K562 (cell line): ENCODE results near the gene DAP. TPM values are rescaled to one million over a fixed set of nuclear protein-coding genes. Genes with fewer than 3 reads are reported as not detected.

Experiments used
- ATAC-seq: fragments of 200-7000 bp; cut with Tn5 transposase; 3 replicates; pipeline ENCODE4 v1.9.1; 2020; ENCODE audit warnings: moderate library complexity
- BruUV-seq: library from RNA; stranded (reverse); fragments of 400-500 nt; replicated peaks from 2 replicates; lab custom pipeline; 2021; lab: Mats Ljungman, UMichigan
- CTCF ChIA-PET: fragments of 300-600 bp; formaldehyde crosslinking; extraction: SDS; loops from one replicate; lab custom pipeline; 2021; ENCODE audit warnings: low intra/inter-chr PET ratio; lab: Yijun Ruan, JAX
- POLR2A ChIA-PET: fragments of 300-600, 350-650 bp; sonication (Branson Sonifier 250); formaldehyde crosslinking; extraction: SDS; loops from one replicate; lab custom pipeline; 2021; ENCODE audit warnings: antibody characterized with exemption, inconsistent platforms; lab: Yijun Ruan, JAX
- DNase-seq, 4 experiments: peaks; one replicate each; pipeline versions ENCODE4 v3.0.0 to v3.0.0-alpha.2; 2011 to 2018; ENCODE audit warnings: low spot score in 3 of 4, mixed read lengths in 3 of 4; ENCODE audit errors: extremely low read depth in 1 of 4
- FAIRE-seq: peaks from 2 replicates; lab custom pipeline; 2011; peaks lifted over from hg19 to GRCh38; lab: Jason Lieb, UNC
- H2AFZ ChIP-seq: 2 replicates; pipeline ENCODE4 v1.6.0; 2011; ENCODE audit warnings: low read depth, low read length, control low read depth, inconsistent platforms
- H3K27ac ChIP-seq: fragments of 200-600 bp; 3 replicates; pipeline ENCODE4 v1.8.0; 2011; ENCODE audit warnings: low read depth, mild to moderate bottlenecking, control low read depth, inconsistent platforms, low read length, moderate library complexity, mixed read lengths; ENCODE audit errors: extremely low read depth
- H3K27me3 ChIP-seq, 2 experiments: fragments of 300-600 bp in 1 of 2; 2 replicates in 1 of 2; 3 replicates in 1 of 2; pipeline versions ENCODE4 v1.6.0 to v1.8.0; 2011; ENCODE audit warnings: inconsistent platforms in 2 of 2, low read length in 2 of 2, mild to moderate bottlenecking in 1 of 2, mixed read lengths in 1 of 2, moderate library complexity in 1 of 2; ENCODE audit not compliant: control insufficient read depth in 2 of 2, insufficient read depth in 2 of 2
- H3K36me3 ChIP-seq: fragments of 300-600 bp; 3 replicates; pipeline ENCODE4 v1.8.0; 2011; ENCODE audit warnings: mild to moderate bottlenecking, low read length, inconsistent platforms; ENCODE audit not compliant: control insufficient read depth, insufficient read depth
- H3K4me1 ChIP-seq, 2 experiments: fragments of 200-600 bp in 1 of 2; replicated peaks in 1 of 2; 2 replicates in 1 of 2; 3 replicates in 1 of 2; pipeline versions ENCODE4 v1.5.1 to v1.8.0; 2011; ENCODE audit warnings: inconsistent platforms in 2 of 2, low read length in 2 of 2, mild to moderate bottlenecking in 1 of 2, mixed read lengths in 1 of 2, moderate library complexity in 1 of 2; ENCODE audit not compliant: control insufficient read depth in 2 of 2, insufficient read depth in 2 of 2
- H3K4me2 ChIP-seq: 2 replicates; pipeline ENCODE4 v1.6.1; 2011; ENCODE audit warnings: low read length, control low read depth, inconsistent platforms, mixed read lengths; ENCODE audit not compliant: insufficient read depth
- H3K4me3 ChIP-seq: fragments of 200-600 bp; sonication (generic), shearing (Covaris generic); 2 replicates; pipeline ENCODE4 v1.5.1; 2016; ENCODE audit warnings: control low read depth, inconsistent platforms
- H3K79me2 ChIP-seq: fragments of 200-600 bp; 3 replicates; pipeline ENCODE4 v1.8.0; 2011; ENCODE audit warnings: low read length, inconsistent platforms; ENCODE audit not compliant: control insufficient read depth, insufficient read depth
- H3K9ac ChIP-seq, 2 experiments: 2 replicates each; pipeline versions ENCODE4 v1.6.0 to v1.6.1; 2011; ENCODE audit warnings: low read depth in 2 of 2, low read length in 2 of 2, control low read depth in 1 of 2, inconsistent platforms in 1 of 2, mild to moderate bottlenecking in 1 of 2, mixed read lengths in 1 of 2; ENCODE audit not compliant: insufficient read depth in 1 of 2
- H3K9me1 ChIP-seq: one replicate; pipeline ENCODE4 v1.6.0; 2011; ENCODE audit warnings: inconsistent platforms, mild to moderate bottlenecking, low read length, moderate library complexity; ENCODE audit not compliant: control insufficient read depth, insufficient read depth
- H3K9me3 ChIP-seq: replicated peaks from 2 replicates; pipeline ENCODE4 v1.5.1; 2011; ENCODE audit warnings: low read depth, low read length, inconsistent platforms; ENCODE audit not compliant: control insufficient read depth, insufficient read depth
- H4K20me1 ChIP-seq: replicated peaks from 2 replicates; pipeline ENCODE4 v1.6.1; 2011; ENCODE audit warnings: low read length, inconsistent platforms, mixed read lengths; ENCODE audit not compliant: control insufficient read depth, insufficient read depth
- ADNP ChIP-seq: fragments of 200-800 bp; sonication (Bioruptor generic); IDR thresholded peaks from 2 replicates; pipeline ENCODE4 v1.6.1; 2016; ENCODE audit warnings: missing genetic modification characterization, missing compliant biosample characterization
- BHLHE40 ChIP-seq: IDR thresholded peaks from 2 replicates; pipeline ENCODE4 v1.6.1; 2011; ENCODE audit warnings: low read length, improper control_type of control experiment
- COPS2 ChIP-seq: fragments of 450-650 bp; conservative IDR thresholded peaks from 2 replicates; pipeline ENCODE4 v1.6.1; 2016; ENCODE audit warnings: mild to moderate bottlenecking, moderate library complexity
- EGR1 ChIP-seq: fragments of 450-650 bp; conservative IDR thresholded peaks from 2 replicates; pipeline ENCODE4 v1.6.1; 2017; ENCODE audit warnings: mild to moderate bottlenecking
- GABPA ChIP-seq: fragments of 200-800 bp; sonication (Bioruptor generic); conservative IDR thresholded peaks from 2 replicates; pipeline ENCODE4 v1.6.1; 2016; ENCODE audit warnings: low read depth, missing genetic modification characterization, missing compliant biosample characterization
- HOXB6 ChIP-seq: fragments of 250-450 bp; sonication (Bioruptor Pico); IDR thresholded peaks from 2 replicates; pipeline ENCODE4 v1.5.1; 2022; ENCODE audit warnings: mild to moderate bottlenecking, borderline replicate concordance
- KDM2B ChIP-seq: fragments of 250-450 bp; sonication (Bioruptor Pico); IDR thresholded peaks from 2 replicates; pipeline ENCODE4 v1.8.0; 2021; ENCODE audit warnings: mild to moderate bottlenecking, moderate library complexity
- NONO ChIP-seq, 2 experiments: fragments of 200-400 bp in 1 of 2; fragments of 450-650 bp in 1 of 2; formaldehyde crosslinking in 1 of 2; IDR thresholded peaks; 2 replicates each; pipeline ENCODE4 v1.6.1; 2017; ENCODE audit warnings: low read depth in 2 of 2, mild to moderate bottlenecking in 2 of 2, moderate library complexity in 2 of 2, low read length in 1 of 2
- PTTG1 ChIP-seq: fragments of 450-650 bp; IDR thresholded peaks from 2 replicates; pipeline ENCODE4 v1.6.1; 2016; ENCODE audit warnings: low read depth, mild to moderate bottlenecking, missing genetic modification characterization, missing compliant biosample characterization
- RAD21 ChIP-seq, 2 experiments: fragments of 250-450 bp in 1 of 2; fragments of 450-650 bp in 1 of 2; sonication (Bioruptor Pico) in 1 of 2; formaldehyde crosslinking in 1 of 2; IDR thresholded peaks in 1 of 2; conservative IDR thresholded peaks in 1 of 2; 2 replicates each; pipeline versions ENCODE4 v1.4.0 to v1.8.0; 2020 to 2022; ENCODE audit warnings: mild to moderate bottlenecking in 2 of 2, moderate library complexity in 1 of 2
- RFX1 ChIP-seq: fragments of 450-650 bp; IDR thresholded peaks from 2 replicates; pipeline ENCODE4 v1.6.1; 2016; ENCODE audit warnings: mild to moderate bottlenecking, moderate library complexity
- SLC30A9 ChIP-seq: fragments of 250-450 bp; sonication (Bioruptor Pico); IDR thresholded peaks from 2 replicates; pipeline ENCODE4 v1.8.0; 2022; ENCODE audit warnings: mild to moderate bottlenecking, moderate library complexity
- ZBTB7A ChIP-seq: IDR thresholded peaks from 2 replicates; pipeline ENCODE4 v1.6.1; 2011; ENCODE audit warnings: low read depth, mild to moderate bottlenecking, low read length, moderate library complexity, borderline replicate concordance; ENCODE audit not compliant: control insufficient read depth
- ZFX ChIP-seq: sonication (generic); formaldehyde crosslinking; IDR thresholded peaks from 2 replicates; pipeline ENCODE4 v1.8.0; 2022; ENCODE audit warnings: mild to moderate bottlenecking, missing genetic modification reagents, moderate library complexity
- ZNF143 ChIP-seq: sonication (generic); formaldehyde crosslinking; IDR thresholded peaks from 2 replicates; pipeline ENCODE4 v1.9.0; 2022; ENCODE audit warnings: mild to moderate bottlenecking, missing genetic modification reagents
- WGBS: fragments of 100-300 bp; shearing (Covaris generic); methylation state at CpG from one replicate; pipeline ENCODE4 v1.1.6; 2016; ENCODE audit warnings: low coverage, mixed read lengths; ENCODE audit not compliant: insufficient coverage; ENCODE audit errors: missing lambda C conversion rate; 5-methylcytosine and 5-hydroxymethylcytosine counted together
- in situ Hi-C: fragments of 300-500 bp; cut with MboI; formaldehyde crosslinking; loops from 4 replicates; pipeline ENCODE4 v1.15.0; 2018; ENCODE audit warnings: inconsistent platforms, mixed read lengths
- intact Hi-C: fragments of 100-400 bp; cut with micrococcal nuclease; formaldehyde crosslinking; loops from 2 replicates; pipeline ENCODE4 v1.14.2; 2022
- polyA plus RNA-seq, 8 experiments: library from polyadenylated mRNA; depleted of rRNA in 4 of 8; stranded (reverse) in 5 of 8; unstranded in 3 of 8; fragments of >200 nt; fragmentation: Nextera tagmentation in 2 of 8; fragmentation: Illumina TruSeq in 1 of 8; extraction: Ambion mirVana in 2 of 8; extraction: Trizol in 1 of 8; gene quantifications; 2 replicates each; pipeline versions ENCODE4 v1.2.1 to v1.2.3, GENCODE V29; 2011 to 2014; ENCODE audit warnings: inconsistent platforms in 1 of 8, missing spikeins in 1 of 8
- total RNA-seq, 7 experiments: library from RNA; depleted of rRNA in 6 of 7; stranded (reverse); fragments of >200 nt in 6 of 7; fragmentation: Illumina TruSeq in 2 of 7; extraction: Trizol in 2 of 7; gene quantifications; 2 replicates each; pipeline versions ENCODE4 v1.2.1 to v1.2.3, GENCODE V29; 2011 to 2021; ENCODE audit warnings: low replicate concordance in 1 of 7
- TF ChIP-seq, protein P1 (sequence below): fragments of 450-650 bp; IDR thresholded peaks from 2 replicates; pipeline ENCODE4 v1.6.1; 2018; ENCODE audit not compliant: partially characterized antibody

The DAP gene
- total and polyA plus RNA-seq, 9 of the 15 experiments (the other 6 are each of a cell fraction or from before 2014, with no cell fraction given): 14.1 to 151 (median 34.5) TPM

DNA sequence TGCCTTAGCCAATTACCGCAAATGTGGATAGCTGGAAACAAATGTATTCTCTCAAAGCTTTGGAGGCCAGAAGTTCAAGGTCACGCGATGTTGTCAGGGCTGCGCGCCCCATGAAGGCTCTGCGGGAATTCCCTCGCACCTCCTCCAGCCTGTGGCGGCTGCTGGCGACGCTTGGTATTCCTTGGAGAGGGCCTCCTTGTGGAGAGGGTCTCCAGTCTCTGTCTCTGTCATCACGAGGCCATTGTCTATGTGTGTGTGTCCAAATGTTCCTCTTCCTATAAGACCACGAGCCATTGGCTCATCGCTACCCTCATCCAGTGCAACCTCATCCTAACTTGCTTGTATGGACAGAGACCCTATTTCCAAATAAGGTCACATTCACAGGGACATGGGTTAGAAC lies 99.6 kb downstream of the DAP start:
- Histone ChIP-seq H3K9me3 (no peaks in the 10 kb centered on the region), H2AFZ (no peak overlapping the region), H3K79me2 (no peaks in the 10 kb centered on the region), H3K4me2 (no peak overlapping the region), H3K9me1 (no peaks in the 10 kb centered on the region), H4K20me1 (peaks cover 10% of the 10 kb centered on the region; the same call in 1 of the 2 replicates), H3K9ac (no peak overlapping the region), H3K4me3 (no peak overlapping the region), H3K36me3 (no peaks in the 10 kb centered on the region), H3K27me3 (peaks cover 51 to 66% of the 10 kb centered on the region in 2 experiments), H3K4me1 (0 out of 5 replicates have a peak, but pooled peaks cover 0 to 3% of the 10 kb centered on the region in 2 experiments), H3K27ac (no peak overlapping the region)
- BruUV-seq: no TSS peak
- ChIA-PET CTCF (no interaction called here), POLR2A (no interaction called here)
- intact Hi-C loops: no loop called here
- FAIRE-seq: no peak
- in situ Hi-C loops: no loop called here
- 8% methylated on average over 13 of the region's 13 CpGs for WGBS
- no peak for ATAC-seq
- no peak for DNase-seq
- TF ChIP-seq, protein P1, sequence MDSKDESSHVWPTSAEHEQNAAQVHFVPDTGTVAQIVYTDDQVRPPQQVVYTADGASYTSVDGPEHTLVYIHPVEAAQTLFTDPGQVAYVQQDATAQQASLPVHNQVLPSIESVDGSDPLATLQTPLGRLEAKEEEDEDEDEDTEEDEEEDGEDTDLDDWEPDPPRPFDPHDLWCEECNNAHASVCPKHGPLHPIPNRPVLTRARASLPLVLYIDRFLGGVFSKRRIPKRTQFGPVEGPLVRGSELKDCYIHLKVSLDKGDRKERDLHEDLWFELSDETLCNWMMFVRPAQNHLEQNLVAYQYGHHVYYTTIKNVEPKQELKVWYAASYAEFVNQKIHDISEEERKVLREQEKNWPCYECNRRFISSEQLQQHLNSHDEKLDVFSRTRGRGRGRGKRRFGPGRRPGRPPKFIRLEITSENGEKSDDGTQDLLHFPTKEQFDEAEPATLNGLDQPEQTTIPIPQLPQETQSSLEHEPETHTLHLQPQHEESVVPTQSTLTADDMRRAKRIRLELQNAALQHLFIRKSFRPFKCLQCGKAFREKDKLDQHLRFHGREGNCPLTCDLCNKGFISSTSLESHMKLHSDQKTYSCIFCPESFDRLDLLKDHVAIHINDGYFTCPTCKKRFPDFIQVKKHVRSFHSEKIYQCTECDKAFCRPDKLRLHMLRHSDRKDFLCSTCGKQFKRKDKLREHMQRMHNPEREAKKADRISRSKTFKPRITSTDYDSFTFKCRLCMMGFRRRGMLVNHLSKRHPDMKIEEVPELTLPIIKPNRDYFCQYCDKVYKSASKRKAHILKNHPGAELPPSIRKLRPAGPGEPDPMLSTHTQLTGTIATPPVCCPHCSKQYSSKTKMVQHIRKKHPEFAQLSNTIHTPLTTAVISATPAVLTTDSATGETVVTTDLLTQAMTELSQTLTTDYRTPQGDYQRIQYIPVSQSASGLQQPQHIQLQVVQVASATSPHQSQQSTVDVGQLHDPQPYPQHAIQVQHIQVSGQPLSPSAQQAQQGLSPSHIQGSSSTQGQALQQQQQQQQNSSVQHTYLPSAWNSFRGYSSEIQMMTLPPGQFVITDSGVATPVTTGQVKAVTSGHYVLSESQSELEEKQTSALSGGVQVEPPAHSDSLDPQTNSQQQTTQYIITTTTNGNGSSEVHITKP: no peak
- TF ChIP-seq GABPA (tag) (no peak), ZBTB7A (no peak), SLC30A9 (CRISPR knock-in tag) (no peak), RAD21 (CRISPR knock-in tag; conservative IDR thresholded peaks at IDR 0.05 in 1 of 2, IDR thresholded peaks at IDR 0.05 in 1 of 2) (no peak), ZFX (CRISPR knock-in tag) (no peak), ADNP (tag) (no peak), COPS2 (no peak), HOXB6 (CRISPR knock-in tag) (no peak), EGR1 (no peak), ZNF143 (CRISPR knock-in tag) (no peak), BHLHE40 (no peak), KDM2B (CRISPR knock-in tag) (no peak), RFX1 (no peak), PTTG1 (tag) (no peak), NONO (IDR thresholded peaks at IDR 0.05; ENCODE audit: low read depth in 2 of 2, low read length in 1 of 2) (no peak)
